SK-N-MC (cell line): ENCODE measurements around the gene NOVA2.

ENCODE experiments used
- DNase-seq: peaks from one replicate; pipeline ENCODE4 v3.0.0-alpha.2; 2011; ENCODE audit warnings: low read depth, low spot score
- H3K27ac ChIP-seq: fragments of 200-600 bp; sonication (generic); 2 replicates; pipeline ENCODE4 v1.5.1; 2016; ENCODE audit warnings: mixed run types
- H3K36me3 ChIP-seq: fragments of 200-600 bp; sonication (generic); 2 replicates; pipeline ENCODE4 v1.6.1; 2017; ENCODE audit warnings: antibody characterized with exemption, low read length, mixed read lengths; ENCODE audit not compliant: insufficient read depth
- H3K4me3 ChIP-seq: fragments of 200-600 bp; sonication (generic); 2 replicates; pipeline ENCODE4 v1.5.1; 2016
- H3K9ac ChIP-seq: fragments of 200-600 bp; sonication (generic); 2 replicates; pipeline ENCODE4 v1.8.0; 2017; ENCODE audit warnings: mixed run types, mixed read lengths; ENCODE audit not compliant: insufficient read length
- H3K9me3 ChIP-seq: fragments of 200-600 bp; sonication (generic); 2 replicates; pipeline ENCODE4 v1.6.1; 2017; ENCODE audit warnings: low read depth, mild to moderate bottlenecking, antibody characterized with exemption, low read length, moderate library complexity, mixed read lengths
- EZH2 ChIP-seq: fragments of 200-600 bp; sonication (generic); IDR thresholded peaks from one replicate; pipeline ENCODE4 v1.6.1; 2017; ENCODE audit warnings: antibody characterized with exemption
- FOXP2 ChIP-seq: optimal IDR thresholded peaks from 2 replicates; pipeline ENCODE3; 2011; ENCODE audit warnings: mild to moderate bottlenecking, moderate library complexity; ENCODE audit not compliant: insufficient read depth; ENCODE audit errors: extremely low read length, control extremely low read depth
- POLR2AphosphoS5 ChIP-seq: IDR thresholded peaks from 2 replicates; pipeline ENCODE4 v1.6.1; 2012; ENCODE audit warnings: mild to moderate bottlenecking, low read depth, low read length, borderline replicate concordance

The NOVA2 gene

GRCh38 chr19:45908956-45909355, 64.7 kb downstream of the NOVA2 start:
- Histone ChIP-seq H3K4me3 (no peak overlapping the region), H3K9ac (no peak overlapping the region), H3K27ac (no peak overlapping the region), H3K36me3 (no peaks in the 10 kb centered on the region), H3K9me3 (no peaks in the 10 kb centered on the region)
- DNase-seq = no peak
- TF ChIP-seq EZH2 (no peak), FOXP2 (no peak), POLR2AphosphoS5 (no peak)

DNA sequence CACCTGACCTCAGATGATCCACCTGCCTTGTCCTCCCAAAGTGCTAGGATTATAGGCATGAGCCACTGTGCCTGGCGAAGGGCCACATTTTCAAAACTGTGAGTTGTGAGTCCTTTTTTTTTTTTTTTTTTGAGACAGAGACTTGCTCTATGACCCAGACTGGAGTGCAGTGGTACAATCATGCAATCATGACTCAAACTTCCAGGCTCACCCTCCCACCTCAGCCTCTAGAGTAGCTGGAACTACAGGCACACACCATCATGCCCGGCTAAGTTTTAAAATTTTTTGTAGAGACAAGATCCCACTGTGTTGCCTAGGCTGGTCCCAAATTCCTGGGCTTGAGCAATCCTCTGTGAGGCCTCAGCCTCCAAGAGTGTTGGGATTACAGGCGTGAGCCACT, 67.4 kb downstream of the NOVA2 start:
- Histone ChIP-seq H3K4me3 (no peak overlapping the region), H3K9me3 (no peaks in the 10 kb centered on the region), H3K36me3 (no peaks in the 10 kb centered on the region), H3K27ac (no peak overlapping the region), H3K9ac (no peak overlapping the region)
- TF ChIP-seq EZH2 (no peak), POLR2AphosphoS5 (no peak)
- no peak for DNase-seq

DNA sequence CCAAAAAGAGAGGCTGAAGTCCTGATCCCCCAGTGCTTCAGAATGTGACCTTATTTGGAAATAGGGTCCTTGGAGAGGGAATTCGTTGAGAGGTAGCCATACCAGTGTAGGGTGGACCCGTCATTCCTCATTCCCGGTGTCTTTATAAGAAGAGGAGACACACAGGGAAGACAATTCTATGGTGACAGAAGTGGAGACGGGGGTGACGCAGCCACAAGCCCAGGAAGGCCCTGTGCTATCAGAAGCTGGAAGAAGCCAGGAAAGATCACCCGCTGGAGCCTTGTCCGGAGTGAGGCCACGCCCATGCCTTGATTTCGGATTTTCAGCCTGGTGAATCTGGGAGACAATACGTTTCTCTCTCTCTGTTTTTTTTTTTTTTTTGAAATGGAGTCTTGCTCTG, 68.7 kb downstream of the NOVA2 start:
- no peak for DNase-seq
- no peak overlapping the region for H3K4me3 ChIP-seq
- TF ChIP-seq EZH2 = no peak
- TF ChIP-seq POLR2AphosphoS5 = no peak
- TF ChIP-seq FOXP2 = no peak
- H3K36me3 ChIP-seq = peaks cover 10% of the 10 kb centered on the region; the same call in 1 of the 2 replicates
- H3K9me3 ChIP-seq = no peaks in the 10 kb centered on the region
- H3K27ac ChIP-seq = no peak overlapping the region
- H3K9ac ChIP-seq = no peak overlapping the region

DNA sequence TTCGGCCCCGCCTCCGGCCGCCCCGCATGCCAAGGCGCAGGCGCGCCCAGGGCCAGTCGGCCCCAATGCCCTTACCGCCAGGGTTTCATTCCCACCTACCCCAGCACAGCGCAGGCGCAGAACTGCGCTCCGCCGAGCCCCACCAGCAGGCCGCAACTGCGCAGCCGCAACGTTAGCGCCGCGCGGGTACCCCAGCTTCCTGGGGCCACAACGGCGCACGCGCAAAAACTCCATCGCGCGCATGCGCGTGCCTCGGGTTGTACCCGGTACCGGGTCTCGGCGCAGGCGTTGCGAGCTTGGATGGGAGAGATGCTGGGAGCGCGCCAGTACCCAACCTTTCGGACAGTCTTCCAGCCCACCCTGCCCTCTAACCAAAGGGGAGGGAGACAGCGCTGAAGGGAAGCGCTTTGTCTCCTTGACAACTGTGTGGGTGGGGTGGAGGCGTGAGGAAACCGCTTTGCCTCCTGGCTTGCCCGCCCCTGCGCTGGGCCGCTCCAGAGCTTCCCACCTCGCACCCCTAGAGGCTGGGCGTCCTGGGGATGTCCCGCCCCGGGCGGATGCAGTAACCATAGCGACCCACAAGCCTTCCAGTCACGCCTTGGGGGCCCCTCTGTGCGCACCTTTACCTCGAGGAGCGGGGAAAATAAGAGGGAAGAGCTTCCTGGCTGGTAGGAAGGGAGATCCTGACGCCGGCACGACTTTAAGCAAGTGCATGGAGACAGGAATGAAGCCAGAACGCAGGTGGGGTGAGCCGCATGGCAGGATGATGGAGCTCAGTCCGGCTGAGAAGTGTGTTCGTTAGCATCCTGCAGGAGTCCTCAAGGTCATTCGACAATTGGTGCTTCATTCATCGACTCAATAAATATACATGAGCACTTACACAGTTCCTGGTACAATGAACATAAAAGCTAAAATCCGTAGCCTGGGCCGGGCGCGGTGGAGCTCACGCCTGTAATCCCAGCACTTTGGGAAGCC, 70.7 kb downstream of the NOVA2 start:
- Histone ChIP-seq H3K27ac (no peak overlapping the region), H3K36me3 (peaks cover 26% of the 10 kb centered on the region; the same call in 1 of the 2 replicates), H3K4me3 (peak overlapping the region; percentile 82), H3K9me3 (no peaks in the 10 kb centered on the region), H3K9ac (peak overlapping the region; percentile 47)
- TF ChIP-seq EZH2 = no peak
- TF ChIP-seq POLR2AphosphoS5 = peak; percentile 96
- no peak for TF ChIP-seq FOXP2
- peak; percentile 81 for DNase-seq

- Histone ChIP-seq H3K27ac (no peak within 1 kb of the TSS), H3K36me3 (peaks cover 26% of the 10 kb centered on the region; the same call in 1 of the 2 replicates), H3K4me3 (peak within 1 kb of the TSS; percentile 82), H3K9ac (peak within 1 kb of the TSS; percentile 81), H3K9me3 (no peaks in the 10 kb centered on the region)
- DNase-seq = no peak
- TF ChIP-seq FOXP2 = no peak
- no peak for TF ChIP-seq EZH2
- TF ChIP-seq POLR2AphosphoS5 = no peak
Observed at GRCh38 chr19:45901912-45902650, 71.6 kb downstream of the NOVA2 start, which contains the start of gene MYPOP. Gene MYPOP, minus strand, starts transcription at chr19:45902613. Its CDS starts 840 bp downstream, at chr19:45901773.

DNA sequence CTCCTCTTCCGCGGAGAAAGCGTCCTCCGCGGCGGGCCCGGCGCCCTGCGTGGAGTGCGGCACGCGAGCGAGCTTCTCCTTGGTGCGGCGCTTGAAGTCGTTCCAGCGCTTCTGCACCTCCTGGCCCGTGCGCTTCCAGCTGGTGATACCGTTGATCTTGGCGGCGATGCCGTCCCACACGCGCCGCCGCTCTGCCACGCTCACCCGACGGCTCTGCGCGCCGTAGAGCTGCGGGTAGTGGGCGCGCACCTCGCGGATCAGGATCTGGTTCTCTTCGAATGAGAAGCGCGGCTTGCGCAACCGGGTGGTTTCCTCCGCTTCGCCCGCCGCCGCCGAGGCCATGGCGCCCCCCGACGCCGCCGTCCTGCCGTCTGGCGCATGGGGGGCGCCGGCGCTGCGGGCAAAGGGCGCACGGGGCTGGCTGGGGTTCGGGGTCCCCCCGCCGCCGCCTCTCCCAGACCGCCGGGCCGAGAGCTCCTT, 72.2 kb downstream of the NOVA2 start:
- Histone ChIP-seq H3K4me3 (peak overlapping the region; percentile 82), H3K27ac (no peak overlapping the region), H3K36me3 (peaks cover 26% of the 10 kb centered on the region; the same call in 1 of the 2 replicates), H3K9me3 (no peaks in the 10 kb centered on the region), H3K9ac (peak overlapping the region; percentile 81)
- DNase-seq = no peak
- no peak for TF ChIP-seq POLR2AphosphoS5
- TF ChIP-seq FOXP2 = no peak
- no peak for TF ChIP-seq EZH2

GRCh38 chr19:45900738-45901431, 72.8 kb downstream of the NOVA2 start:
- no peak for DNase-seq
- TF ChIP-seq EZH2 (no peak), POLR2AphosphoS5 (no peak), FOXP2 (no peak)
- Histone ChIP-seq H3K27ac (no peak overlapping the region), H3K9ac (peak overlapping the region; percentile 81), H3K4me3 (peak overlapping the region; percentile 82), H3K9me3 (no peaks in the 10 kb centered on the region), H3K36me3 (peaks cover 26% of the 10 kb centered on the region; the same call in 1 of the 2 replicates)

DNA sequence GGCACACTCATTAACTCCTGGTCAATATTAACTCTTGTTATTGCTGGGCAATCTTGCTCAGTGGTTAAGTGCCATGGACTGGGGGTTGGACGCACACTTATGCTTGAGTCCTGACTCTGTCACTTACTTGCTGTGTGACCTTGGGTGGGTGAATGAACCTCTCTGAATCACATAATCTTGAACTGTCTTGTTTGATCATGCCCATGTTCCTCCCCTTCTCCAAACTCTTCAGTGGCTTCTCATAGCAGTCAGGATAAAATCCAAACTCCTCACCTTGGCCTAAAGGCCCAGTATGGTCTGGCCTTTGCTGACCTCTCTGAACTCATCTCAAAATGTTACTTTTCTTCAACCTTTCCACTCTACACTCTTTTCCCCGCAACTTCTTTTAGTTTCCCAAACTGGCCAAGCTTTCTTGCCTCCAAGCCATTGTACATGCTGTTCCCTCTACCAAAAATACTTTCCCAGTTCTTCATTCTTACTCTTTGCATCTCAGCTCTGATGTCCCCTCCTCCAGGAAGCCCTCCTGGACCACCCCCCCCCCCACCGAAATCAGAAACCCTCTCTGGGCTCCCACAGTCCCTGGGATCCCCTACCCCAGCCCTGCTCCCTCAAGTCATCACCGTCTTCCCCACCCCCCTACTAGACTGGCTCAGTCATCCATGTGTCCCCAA, 73.6 kb downstream of the NOVA2 start:
- Histone ChIP-seq H3K9ac (no peak overlapping the region), H3K9me3 (no peaks in the 10 kb centered on the region), H3K27ac (no peak overlapping the region), H3K36me3 (peaks cover 26% of the 10 kb centered on the region; the same call in 1 of the 2 replicates), H3K4me3 (no peak overlapping the region)
- DNase-seq = no peak
- TF ChIP-seq POLR2AphosphoS5 (no peak), EZH2 (no peak), FOXP2 (no peak)
